Chondrocyte (in vitro differentiated cells): ENCODE results near the gene CBLB. TPM values are rescaled to one million over a fixed set of nuclear protein-coding genes. Genes with fewer than 3 reads are reported as not detected.

Source experiments
- DNase-seq: peaks from one replicate; pipeline ENCODE4 v3.0.0; 2021; ENCODE audit warnings: mixed read lengths, low spot score
- H3K27ac Mint-ChIP-seq: one replicate; pipeline ENCODE4 v1.8.0; 2021; ENCODE audit warnings: mild to moderate bottlenecking, moderate library complexity, mixed read lengths; ENCODE audit not compliant: unreplicated experiment
- H3K27me3 Mint-ChIP-seq: 2 replicates; pipeline ENCODE4 v1.8.0; 2021; ENCODE audit warnings: low read depth, mixed read lengths
- H3K36me3 Mint-ChIP-seq: 2 replicates; pipeline ENCODE4 v1.8.0; 2021; ENCODE audit warnings: low read depth, mixed read lengths
- H3K4me1 Mint-ChIP-seq: 2 replicates; pipeline ENCODE4 v1.8.0; 2021; ENCODE audit warnings: low read depth, mild to moderate bottlenecking, mixed read lengths
- H3K4me3 Mint-ChIP-seq: one replicate; pipeline ENCODE4 v1.8.0; 2021; ENCODE audit warnings: mild to moderate bottlenecking, moderate library complexity, mixed read lengths; ENCODE audit not compliant: unreplicated experiment
- H3K9me3 Mint-ChIP-seq: 2 replicates; pipeline ENCODE4 v1.8.0; 2021; ENCODE audit warnings: low read depth, mixed read lengths
- total RNA-seq: library from RNA; stranded (reverse); gene quantifications from 3 replicates; pipeline ENCODE4 v1.2.1, GENCODE V29; 2021
- TF ChIP-seq, protein P1 (sequence below): fragments of 200-600 bp; sonication (generic); IDR thresholded peaks from 2 replicates; pipeline ENCODE4 v1.5.0; 2021; ENCODE audit warnings: antibody characterized with exemption, mild to moderate bottlenecking, moderate library complexity

CBLB gene
- total RNA-seq, 1 donor from 2014 or later: 25.0 TPM

DNA sequence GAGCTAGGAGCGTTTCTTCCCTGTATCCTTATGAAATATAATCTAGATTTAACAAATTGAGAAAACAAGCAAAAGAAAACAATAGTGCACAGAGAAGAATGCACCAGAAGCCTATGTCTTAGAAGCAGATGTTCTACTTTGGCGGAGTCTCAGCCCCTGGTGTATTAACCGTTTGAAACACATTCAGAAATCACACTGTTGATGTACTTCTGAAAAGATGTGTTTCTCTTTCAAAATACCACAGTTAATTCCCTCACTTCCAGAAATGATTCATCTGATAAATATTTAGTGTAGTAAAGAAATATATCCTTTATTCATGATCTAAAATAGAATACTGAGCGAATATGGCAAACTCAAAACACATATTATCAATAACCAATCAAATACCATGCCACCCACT, 77.7 kb downstream of the CBLB start:
- H3K4me1 Mint-ChIP-seq: peaks cover 26% of the 10 kb centered on the region
- peaks cover 3% of the 10 kb centered on the region for H3K9me3 Mint-ChIP-seq
- no peak overlapping the region for H3K4me3 Mint-ChIP-seq
- no peaks in the 10 kb centered on the region for H3K36me3 Mint-ChIP-seq
- TF ChIP-seq, protein P1, sequence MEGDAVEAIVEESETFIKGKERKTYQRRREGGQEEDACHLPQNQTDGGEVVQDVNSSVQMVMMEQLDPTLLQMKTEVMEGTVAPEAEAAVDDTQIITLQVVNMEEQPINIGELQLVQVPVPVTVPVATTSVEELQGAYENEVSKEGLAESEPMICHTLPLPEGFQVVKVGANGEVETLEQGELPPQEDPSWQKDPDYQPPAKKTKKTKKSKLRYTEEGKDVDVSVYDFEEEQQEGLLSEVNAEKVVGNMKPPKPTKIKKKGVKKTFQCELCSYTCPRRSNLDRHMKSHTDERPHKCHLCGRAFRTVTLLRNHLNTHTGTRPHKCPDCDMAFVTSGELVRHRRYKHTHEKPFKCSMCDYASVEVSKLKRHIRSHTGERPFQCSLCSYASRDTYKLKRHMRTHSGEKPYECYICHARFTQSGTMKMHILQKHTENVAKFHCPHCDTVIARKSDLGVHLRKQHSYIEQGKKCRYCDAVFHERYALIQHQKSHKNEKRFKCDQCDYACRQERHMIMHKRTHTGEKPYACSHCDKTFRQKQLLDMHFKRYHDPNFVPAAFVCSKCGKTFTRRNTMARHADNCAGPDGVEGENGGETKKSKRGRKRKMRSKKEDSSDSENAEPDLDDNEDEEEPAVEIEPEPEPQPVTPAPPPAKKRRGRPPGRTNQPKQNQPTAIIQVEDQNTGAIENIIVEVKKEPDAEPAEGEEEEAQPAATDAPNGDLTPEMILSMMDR: no peak
- H3K27me3 Mint-ChIP-seq: no peaks in the 10 kb centered on the region
- DNase-seq: no peak
- peak overlapping the region; percentile 69 for H3K27ac Mint-ChIP-seq

DNA sequence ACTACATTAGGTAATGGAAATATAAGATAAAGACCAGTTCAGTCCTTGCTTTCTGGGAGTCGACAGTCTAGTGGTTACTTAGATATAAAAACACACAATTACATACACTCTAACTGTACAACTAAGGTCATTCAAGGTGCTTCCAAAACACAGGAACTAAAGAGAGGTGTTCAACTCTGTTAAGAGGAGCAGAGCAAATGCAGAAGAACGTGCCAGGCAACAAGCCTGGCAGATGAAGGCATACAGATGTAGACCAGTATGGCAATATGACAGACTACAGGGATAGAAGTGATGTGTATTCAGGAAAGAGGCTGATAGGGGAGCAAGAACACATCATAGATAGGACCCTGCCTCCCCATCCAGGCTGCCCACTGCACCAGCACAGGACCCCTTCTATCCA, 78.3 kb downstream of the CBLB start:
- no peaks in the 10 kb centered on the region for H3K36me3 Mint-ChIP-seq
- H3K9me3 Mint-ChIP-seq: no peaks in the 10 kb centered on the region
- TF ChIP-seq, protein P1: no peak
- no peaks in the 10 kb centered on the region for H3K27me3 Mint-ChIP-seq
- peak overlapping the region; percentile 69 for H3K27ac Mint-ChIP-seq
- H3K4me1 Mint-ChIP-seq: peaks cover 29% of the 10 kb centered on the region
- DNase-seq: no peak
- no peak overlapping the region for H3K4me3 Mint-ChIP-seq

DNA sequence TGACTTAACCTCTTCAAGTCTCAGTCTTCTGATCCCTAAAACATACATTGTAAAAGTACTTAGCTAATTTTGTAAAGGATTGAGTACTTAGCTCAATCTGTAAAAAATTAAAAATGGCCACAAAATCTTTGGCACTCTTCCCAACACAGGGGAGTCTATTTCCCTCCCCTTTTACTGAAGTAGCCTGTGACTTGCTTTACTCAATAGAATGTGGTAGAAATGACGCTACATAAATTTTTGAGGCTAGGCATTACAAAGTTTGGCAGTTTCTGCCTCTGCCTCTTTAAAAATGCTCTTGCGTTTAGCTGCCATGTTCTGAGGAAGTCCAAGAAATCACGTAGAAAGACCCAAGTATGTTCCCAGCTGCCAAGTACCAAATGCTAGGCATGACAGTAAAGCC, 80.2 kb downstream of the CBLB start:
- Mint-ChIP-seq H3K27me3 (no peaks in the 10 kb centered on the region), H3K36me3 (no peaks in the 10 kb centered on the region), H3K9me3 (no peaks in the 10 kb centered on the region), H3K27ac (no peak overlapping the region), H3K4me1 (peaks cover 35% of the 10 kb centered on the region), H3K4me3 (no peak overlapping the region)
- TF ChIP-seq, protein P1: no peak
- no peak for DNase-seq

DNA sequence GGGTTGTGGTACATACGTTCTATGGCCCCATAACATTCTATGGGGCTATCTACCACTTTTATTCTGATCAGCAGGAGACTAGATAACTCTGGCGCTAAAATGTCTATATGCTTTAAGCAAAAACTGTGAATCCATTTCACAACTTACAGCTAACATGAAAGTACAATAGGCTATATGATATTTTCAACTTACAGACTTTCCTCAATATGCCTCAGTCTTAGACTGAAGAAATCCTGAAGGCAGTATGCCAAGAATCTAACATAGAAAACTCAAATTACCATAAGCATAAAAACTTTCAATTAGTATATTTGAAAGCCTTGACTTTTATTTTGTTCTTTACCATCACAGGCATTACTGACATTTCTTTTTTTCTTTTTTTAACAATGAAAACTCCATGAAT, 81.4 kb downstream of the CBLB start:
- Mint-ChIP-seq H3K36me3 (no peaks in the 10 kb centered on the region), H3K4me1 (peaks cover 28% of the 10 kb centered on the region), H3K4me3 (no peak overlapping the region), H3K27ac (no peak overlapping the region), H3K9me3 (no peaks in the 10 kb centered on the region), H3K27me3 (no peaks in the 10 kb centered on the region)
- DNase-seq: no peak
- TF ChIP-seq, protein P1: no peak

DNA sequence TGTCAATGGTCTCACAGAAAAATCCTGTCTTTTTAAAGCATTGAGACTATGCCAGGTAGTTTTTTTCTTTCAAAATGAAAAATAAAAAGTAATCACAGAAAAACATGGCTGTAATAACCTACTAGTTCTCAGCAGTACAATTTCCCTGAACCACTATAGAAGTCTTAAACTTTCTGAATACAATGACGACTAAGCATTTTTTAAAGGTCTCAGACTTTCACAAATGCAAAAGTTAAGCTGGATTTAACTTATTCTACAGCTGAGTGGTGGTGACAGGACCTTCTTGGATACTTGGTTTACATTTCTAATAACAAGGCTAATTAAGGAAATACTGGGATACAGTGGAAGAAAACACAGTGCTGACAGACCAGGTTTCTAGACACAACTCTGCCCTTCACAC, 81.8 kb downstream of the CBLB start:
- Mint-ChIP-seq H3K4me3 (no peak overlapping the region), H3K9me3 (no peaks in the 10 kb centered on the region), H3K27me3 (no peaks in the 10 kb centered on the region), H3K27ac (no peak overlapping the region), H3K4me1 (peaks cover 27% of the 10 kb centered on the region), H3K36me3 (no peaks in the 10 kb centered on the region)
- DNase-seq: no peak
- TF ChIP-seq, protein P1: no peak
